NOMO-1 treated with dmso at 0.1 percent for 144 hours (cell line): ENCODE measurements around the gene MATN1.

ENCODE experiments used
- DNase-seq: peaks from one replicate; lab custom pipeline; 2025; ENCODE audit not compliant: unreplicated experiment; lab: John Stamatoyannopoulos, UW

The MATN1 gene

DNA sequence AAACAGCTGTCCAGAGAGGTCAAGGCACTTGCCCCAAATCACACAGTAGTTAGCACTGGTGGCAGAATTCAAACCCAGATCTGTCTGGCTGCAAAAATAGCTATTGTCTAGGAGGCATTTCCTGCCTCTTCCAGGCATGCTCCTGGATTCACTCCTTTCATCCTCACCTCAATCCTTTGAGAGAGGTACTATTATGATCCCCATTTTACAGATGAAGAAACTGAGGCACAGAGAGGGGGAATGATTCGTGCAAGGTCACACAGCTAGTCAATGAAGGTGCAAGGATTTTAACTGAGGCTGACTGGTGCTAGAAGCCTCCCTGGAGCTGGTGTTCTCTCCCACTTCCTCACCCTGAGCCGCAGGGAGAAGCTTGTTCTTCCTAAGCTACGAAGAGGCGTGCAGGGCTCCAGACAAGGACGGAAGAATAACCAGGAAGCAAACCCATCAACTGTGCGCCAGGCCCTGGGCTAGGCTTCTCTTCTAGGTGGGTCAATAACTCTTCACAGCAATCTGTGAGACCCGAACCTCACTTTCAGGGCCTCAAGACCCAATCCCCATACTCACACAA, 34.8 kb upstream of the MATN1 start:
- no peak for DNase-seq

DNA sequence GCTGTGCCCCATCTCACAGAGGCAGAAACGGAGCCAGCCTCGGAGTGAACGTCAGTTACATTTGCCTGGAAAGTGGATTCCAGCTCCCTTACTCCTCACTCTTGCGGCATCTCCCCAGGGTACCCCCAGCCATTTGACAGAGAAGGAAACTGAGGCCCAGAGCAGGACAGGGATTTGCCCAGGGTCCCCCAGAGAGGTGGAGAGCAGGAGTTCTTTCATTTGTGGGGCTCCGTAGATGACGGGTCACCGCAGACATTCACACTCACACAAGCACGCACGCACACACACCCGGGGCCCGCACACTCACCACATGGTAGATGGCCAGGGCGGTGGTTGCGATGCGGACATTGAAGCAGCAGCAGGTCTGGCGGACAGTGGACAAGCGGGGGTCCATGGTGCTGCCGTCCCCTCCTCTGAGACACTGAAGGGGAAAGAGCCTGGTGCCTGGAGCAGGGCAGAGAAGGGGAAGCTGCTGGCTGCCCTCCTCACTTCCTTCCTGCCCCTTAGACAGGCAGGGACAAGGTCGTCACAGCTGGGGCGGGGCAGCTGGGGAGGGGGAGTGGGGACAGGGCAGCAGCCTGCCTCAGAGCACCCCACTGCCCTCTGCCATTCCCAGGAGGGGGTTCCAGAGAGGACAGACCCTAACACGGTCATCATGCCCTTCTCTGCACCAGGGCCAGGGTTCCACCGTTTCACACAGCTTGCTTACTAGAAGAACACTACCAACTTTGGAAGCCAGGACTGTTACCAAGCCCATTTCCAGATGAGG, 34.2 kb upstream of the MATN1 start, which contains the start of gene LAPTM5:
TSS of gene LAPTM5 (minus strand) at position 423 of the 769 bp plus-strand sequence. CDS start at position 394, 29 bp downstream.
- DNase-seq = peak; percentile 68

DNA sequence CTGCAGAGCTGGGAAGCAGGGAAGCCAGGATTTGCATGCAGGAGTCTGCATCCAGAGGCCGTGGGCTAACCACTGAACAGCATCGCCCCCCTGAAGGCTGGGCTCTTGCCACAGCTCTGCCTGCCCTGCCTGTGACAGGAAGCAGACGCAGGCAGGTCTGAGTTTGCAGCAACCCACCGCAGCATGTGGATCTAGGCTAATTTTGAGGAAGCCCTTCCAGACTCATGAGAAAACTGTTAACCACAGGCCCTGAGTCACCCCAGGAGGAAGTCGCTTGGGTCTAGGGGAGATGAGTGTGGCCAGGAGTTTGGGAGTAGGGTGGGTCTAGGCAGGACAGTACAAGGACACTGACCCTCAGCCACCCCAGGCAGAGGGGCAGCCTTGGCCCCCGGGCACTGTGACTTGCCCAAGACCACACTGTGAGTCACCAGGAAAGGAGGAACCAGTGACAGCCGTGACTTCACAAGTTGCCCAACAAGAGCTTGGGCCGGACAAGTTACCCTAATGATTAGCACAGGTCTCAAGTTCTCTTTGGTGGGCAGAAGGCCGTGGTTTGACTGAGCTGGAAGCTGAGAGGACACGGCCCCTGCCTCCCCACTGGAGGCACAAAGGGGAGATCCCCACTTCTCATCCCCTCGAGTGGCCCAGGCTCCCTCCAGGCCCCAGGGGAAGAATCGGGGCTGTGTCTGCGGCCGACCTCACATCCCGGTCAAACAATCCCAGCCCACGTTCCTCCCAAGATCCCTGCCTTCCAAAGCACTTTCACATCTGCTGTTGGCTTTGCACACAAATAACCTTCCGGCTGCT, 33.4 kb upstream of the MATN1 start:
- DNase-seq = peak; percentile 100

DNA sequence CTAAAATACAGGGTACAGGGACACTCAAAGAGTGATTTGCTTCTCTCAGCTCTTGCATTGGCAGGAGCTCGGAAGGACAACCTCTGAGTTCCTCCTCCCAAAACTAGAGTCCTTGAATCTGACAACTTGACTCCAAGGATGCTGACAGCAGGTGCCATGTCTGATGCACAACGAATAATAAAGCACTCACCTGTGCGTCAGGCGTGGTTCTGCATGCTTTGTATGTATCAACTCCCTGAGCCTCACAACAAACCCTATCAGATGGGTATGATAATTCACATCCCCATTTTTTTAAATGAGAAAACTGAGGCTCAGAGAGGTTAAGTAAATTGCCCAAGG, 32.8 kb upstream of the MATN1 start:
- no peak for DNase-seq

DNA sequence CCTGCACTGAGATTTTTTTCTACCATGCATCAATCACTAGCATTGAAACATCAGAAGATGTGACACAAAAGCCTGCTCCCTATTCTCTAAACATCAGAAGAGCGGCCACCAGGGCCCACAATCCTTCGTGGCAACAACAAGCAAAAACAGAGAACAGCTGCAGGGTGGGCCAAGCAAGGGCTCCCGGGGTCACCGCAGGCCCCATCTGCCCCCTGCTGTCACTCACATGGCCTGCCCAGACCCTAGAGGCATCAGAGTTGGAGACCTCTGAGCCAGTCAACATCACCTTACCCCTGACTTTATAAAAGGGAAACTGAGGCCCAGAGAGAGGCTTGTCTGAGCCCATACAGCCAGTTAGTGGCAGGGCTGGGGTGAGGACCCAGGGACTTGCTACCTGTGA, 32.4 kb upstream of the MATN1 start:
- DNase-seq = no peak

DNA sequence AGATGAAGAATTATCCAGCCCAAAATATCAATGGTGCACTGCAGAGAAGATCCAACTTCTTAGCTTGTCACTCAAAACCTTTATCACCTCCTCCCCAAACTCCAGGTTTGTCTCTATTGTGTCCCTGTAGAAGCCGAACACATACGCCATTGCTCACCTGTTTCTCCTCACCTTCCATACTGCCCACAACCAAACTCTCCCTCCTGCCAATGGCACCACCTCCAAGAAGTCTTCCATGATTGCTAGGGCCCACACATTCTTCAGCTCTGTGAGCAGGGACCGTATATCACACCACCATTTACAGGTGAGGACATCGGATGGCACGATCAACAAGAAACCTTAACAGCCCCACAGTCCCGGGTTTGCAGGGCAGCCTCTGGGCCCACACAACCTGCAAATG, 31.9 kb upstream of the MATN1 start:
- no peak for DNase-seq

DNA sequence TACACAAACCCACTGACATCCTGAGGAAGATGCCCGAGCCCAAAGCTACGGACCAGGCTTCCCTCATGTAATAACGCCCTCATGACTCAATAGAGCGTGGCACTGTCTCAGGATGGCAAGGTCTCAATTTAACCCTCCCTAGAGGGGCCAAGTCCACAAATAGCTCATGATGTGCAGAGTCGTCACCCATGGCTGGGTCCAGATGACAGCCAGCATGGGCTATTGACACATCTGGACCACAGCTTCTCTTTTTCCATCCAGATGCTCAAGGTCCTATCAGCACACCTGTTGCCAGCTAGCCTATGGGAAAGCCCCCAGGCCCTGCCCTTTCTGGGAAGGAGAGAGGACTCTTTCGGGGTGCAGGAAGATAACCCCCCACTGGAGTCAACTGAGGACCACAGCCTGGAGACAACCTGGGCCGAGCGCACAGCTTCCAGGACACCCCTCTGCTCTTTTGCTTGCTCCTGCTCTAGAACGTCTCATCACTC, 31.3 kb upstream of the MATN1 start:
- peak; percentile 18 for DNase-seq

DNA sequence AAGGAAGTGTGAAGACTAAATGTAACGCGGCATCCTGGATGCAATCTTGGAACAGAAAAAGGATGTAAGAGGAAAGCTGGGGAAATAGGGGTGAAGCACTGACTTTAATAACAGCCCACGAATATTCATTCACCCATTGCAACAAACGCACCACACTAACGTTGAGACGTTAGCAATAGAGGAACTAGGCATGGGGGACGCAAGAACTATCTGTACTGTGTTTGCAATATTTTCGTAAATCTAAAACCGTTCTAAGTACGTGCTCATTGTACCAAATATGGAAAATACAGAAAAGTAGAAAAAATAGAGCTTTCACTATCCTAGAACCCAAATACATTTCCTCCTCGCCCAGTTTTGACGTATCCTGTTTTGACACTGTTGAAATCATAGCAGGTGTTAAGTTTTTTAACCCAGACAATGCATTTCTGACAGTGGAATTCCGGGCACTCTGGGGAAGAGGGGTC, 30.3 kb upstream of the MATN1 start:
- peak; percentile 80 for DNase-seq

DNA sequence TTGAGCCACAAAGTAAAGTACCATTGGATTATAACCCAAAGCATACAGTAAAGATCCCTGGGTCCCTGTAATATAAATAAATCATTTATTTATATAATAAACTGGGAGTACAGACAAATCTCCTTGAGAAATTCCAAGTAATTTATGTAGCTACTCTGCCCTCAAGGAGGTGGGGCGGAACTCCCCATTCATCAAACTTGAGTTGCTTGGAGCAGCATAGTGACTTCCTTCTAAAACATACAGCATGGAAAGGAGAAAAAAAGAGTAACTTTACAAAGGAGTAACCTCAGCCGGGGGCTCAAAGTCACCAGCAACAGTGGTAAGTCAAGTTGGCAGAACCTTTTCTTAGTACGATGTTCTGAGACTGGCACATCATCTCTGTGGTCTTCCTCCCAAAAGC, 29.7 kb upstream of the MATN1 start:
- DNase-seq = no peak

DNA sequence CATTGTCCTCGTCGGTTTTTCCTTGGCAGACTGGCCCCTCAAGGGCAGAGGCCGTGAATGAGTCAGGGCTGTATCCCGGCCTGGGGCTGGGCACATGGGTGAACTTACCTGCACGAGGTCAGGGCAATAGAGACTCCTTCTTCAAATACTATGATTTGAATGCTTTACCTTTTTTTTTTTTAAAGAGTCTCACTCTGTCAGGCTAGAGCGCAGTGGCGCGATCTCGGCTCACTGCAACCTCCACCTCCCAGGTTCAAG, 29.2 kb upstream of the MATN1 start:
- DNase-seq = no peak

DNA sequence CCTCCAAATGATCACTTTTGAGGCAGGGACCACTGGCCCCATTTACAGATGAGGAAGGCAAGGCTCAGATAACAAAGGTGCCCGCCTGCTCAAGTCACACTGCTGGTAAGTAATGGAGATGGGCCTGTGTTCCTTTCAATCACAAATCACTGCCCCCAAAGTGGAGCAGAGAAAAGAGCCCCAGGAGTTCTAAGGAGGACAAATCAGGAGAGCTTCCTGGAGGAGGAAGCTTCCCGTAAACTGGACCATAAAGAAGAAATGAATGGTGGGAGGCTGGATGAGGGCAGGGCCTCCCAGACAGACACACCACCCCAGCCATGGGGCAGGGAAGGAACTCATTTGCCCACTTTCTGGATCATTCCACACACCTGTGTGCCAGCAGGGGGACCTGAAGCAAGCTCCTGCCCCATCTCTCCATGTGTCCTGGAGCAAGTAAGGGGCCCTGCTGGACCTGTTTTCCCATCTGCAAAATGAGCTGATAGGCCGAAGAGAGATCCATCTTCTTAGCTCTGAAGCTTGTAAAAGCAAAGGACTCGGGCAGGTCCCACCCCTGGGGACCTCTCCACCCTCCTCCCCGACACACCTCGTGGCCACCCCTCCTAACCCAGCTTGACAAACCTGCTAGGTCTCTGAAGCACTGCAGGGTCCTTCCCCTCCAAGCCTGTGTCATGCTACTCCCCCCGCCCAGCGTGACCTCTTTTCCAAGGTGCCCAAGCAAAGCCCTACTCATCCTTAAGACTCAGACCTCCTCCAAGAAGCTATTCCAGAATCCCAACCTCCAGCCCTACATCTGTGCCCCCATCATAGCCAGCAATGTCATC, 28.7 kb upstream of the MATN1 start:
- no peak for DNase-seq

DNA sequence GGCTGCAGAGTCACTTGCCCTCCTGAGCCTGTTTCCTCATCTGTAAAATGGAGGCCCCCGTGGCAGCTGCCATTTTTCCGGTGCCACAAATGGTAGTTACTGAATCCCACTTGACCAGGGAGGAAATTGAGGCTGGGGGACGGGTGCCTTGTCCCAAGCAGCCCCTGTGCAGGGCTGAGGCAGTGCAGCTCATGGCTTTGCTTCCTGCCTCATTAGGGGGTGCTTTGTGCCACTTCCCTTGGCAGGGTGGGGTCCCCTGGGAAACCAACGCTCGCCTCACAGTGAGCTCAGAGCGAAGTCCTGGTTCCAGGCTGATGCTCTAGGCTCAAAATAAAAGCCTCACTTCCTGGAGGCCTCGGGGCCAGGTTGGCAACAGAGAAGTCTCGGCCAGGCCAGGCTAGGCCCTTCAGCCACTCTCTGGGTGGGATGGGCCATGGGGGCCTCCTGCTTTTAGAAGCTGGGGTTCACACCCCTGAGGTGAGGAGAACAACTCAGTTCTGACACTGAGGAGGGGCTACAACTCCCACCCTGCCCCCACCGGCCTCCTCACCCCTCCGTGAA, 27.4 kb upstream of the MATN1 start:
- DNase-seq = no peak

DNA sequence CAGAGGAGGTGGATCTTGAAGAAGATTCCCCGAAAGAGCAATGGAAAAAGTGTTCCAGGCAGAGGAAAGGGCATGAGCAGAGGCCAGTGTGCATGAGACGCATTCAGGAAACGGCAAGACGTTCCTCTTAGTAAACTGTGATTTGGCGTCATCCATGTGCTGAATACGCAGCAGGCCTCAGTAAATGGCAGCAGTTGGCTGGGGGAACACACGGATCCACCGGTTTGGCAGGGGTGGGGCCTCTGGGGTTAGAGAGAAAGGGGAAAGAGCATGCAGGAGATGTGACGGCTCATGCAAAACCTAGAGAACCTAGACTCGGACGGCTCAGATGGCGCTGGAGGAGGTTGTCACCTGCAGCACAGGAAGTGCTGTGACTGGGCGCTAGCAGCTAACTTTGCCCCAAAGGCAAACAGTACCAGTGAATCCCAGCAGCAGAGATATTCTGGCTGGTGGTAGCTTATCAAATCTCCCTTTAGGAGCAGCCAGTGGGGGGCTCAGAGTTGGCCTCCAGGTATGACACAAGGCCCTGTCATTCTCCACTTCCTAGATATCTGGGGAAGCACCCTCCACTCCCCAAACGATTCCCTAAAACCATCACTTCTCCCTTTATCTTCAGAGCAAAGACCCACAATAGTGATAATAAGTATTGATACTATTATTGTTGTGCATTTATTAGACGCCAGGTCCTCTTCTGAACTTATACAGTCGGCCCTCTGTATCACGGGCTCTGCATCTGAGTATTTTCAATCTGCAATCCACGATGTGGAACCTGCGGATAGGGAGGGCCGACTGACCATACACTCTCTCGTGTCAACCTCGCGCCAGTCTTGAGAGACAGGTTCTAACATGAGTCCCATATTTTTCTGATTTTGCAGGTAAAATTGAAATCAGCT, 26.6 kb upstream of the MATN1 start:
- DNase-seq = peak; percentile 31

DNA sequence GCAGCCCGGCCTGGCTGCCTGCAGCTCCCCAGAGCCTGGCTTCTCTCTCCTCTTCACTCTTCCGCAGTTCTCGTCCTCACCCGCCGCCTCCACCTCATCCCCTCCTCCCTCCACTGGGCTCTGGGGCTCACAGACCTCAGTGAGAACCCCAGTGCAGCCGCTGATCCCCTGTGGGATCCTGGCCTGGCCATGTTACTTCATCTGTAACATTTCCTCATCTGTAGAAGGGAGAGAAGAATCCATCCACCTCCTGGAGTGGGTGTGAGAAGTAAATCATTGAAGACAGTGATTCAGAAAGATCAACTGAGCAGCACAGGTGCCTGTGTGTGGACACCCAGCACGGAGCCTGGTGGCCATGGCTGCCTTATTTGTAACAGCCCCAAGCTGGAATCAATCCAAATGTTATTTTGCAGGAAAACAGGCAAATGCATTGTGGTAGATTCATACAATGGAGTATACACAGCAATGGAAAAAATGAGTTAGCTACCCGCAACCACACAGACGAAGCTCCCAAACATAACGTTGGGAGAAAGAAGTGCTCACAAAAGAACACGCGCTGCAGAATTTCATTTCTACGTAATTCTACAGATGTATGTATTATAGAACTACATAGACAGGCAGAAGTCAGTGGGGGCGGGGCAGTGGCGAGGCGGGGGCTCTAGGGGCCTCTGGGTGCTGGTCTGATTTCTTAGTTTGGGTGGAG, 25.5 kb upstream of the MATN1 start:
- no peak for DNase-seq

DNA sequence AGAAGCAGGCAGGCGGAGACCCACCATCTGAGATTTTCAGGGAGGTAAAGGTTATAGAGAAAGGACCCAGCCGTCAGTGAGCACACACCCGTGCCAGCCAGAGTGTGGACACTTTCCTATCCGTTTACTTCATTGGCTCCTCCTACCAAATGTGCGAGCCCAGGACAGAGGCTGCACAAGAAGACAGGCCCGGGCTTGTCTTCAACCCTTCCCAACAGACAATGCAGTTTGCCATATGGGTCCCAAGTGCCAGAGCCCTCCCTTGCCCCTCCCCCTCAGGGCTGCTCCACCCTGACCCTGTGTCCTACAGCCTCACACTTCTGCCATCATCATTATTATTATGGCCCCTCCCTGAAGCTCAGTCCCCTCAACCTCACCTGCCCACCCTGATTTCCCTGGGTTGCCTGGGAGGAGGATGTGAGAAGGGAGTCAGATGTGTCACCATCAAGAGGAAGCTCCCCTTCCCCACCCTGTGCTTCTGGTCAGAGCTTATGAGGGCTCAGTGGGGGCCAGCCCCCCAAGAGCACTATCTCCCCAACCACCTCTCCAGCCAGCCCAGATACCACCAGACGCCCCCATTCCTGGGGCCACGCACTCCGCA, 24.8 kb upstream of the MATN1 start:
- peak; percentile 70 for DNase-seq

DNA sequence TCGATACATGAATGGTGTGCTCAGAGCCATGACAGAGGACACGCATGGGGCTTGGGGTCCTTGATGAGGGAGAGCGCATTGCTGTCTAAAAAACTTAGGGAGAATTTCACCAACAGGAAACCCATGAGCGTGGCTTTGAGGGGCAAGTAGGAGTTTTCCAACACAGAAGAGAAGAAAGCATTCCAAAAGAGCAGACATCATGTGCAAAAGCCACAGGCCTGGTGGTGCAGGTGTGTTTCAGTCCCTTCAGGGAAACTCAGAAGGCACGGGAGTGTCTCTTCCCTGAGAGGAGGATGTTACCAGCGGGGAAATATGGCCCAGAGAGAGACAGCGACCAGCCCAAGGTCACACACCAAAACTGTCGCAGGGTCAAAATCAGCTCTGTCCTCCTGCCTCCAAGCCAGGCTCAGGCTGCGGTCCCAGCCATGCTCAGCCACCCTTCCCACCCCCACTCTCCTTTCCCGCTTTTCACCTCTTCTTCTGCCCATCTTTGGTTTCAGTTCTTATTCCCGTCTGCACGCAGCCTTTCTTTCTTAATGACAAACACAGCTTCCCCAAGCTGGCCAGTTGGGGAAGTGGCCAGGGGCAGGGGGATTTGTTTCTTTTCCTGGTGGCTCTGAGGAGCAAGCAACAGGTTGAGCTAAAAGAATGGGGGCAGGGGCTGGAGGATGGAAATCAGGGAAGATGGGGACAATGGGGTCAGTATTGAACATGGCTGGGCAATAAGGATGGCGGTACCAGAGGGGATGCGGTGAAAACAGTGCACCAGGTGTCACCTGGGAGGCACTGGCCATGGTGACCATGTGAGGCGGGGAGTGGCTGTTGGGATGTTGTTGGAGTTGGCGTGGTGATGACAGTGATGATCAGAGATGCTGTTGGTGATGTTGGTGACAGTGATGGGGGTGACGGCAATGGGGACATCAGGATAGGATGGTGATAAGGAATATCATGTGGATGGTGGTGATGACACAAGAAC, 23.9 kb upstream of the MATN1 start:
- DNase-seq = no peak

DNA sequence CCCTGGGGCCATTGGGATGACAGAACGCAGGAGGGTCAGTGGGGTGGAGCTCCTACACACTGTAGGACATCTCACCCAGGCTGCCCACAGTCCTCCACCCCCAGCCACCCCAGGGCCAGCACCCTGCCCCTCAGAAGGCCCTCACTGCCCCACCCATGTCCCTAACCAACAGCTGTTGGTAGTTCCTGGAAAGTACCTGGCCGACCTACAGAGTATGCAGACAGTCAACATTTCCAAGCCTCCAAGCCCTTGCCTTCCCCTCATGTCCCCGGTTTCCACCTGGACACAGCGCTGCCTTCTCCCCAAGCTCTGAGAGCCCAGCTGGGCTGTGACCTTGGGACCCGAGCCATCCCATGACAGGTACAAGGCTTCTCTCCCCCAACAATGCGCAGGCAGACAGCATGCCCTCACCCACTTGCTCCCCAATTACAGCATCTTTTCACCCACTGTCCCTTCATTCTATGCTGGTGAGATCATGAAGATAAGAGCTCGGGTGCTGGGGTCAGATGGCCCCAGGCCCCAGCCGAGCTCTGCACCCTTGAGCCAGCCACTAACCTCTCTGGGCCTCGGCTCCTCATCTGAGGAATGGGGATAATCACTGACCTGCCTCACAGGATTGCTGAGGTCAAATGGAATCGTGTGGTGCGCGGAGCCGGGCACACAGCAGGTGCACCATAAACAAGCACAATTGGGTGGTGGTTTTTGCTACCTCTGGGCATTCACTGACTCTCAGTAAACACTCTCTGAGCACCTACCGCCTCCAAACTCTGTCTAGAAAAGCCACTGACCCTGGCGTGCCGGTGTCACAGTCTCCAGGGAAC, 23.0 kb upstream of the MATN1 start:
- no peak for DNase-seq
